HepG2 (cell line): ENCODE measurements around the gene VPS37B.

Experiments used
- ARNTL ChIP-seq: sonication (generic); formaldehyde crosslinking; IDR thresholded peaks from 2 replicates; pipeline ENCODE4 v1.4.0; 2020; ENCODE audit warnings: mild to moderate bottlenecking, missing genetic modification reagents
- EP300 ChIP-seq, 3 experiments: sonication (generic) in 1 of 3; formaldehyde crosslinking in 1 of 3; IDR thresholded peaks; 2 replicates each; pipeline versions ENCODE4 v1.5.1 to v1.6.1; 2011 to 2020; ENCODE audit warnings: low read depth in 2 of 3, low read length in 2 of 3, borderline replicate concordance in 1 of 3, improper control_type of control experiment in 1 of 3, mild to moderate bottlenecking in 1 of 3, missing genetic modification reagents in 1 of 3, moderate library complexity in 1 of 3
- ESRRA ChIP-seq: sonication (generic); formaldehyde crosslinking; IDR thresholded peaks from 2 replicates; pipeline ENCODE4 v1.5.1; 2020; ENCODE audit warnings: mild to moderate bottlenecking, low read depth, missing genetic modification reagents
- ZFP37 ChIP-seq: sonication (generic); formaldehyde crosslinking; IDR thresholded peaks from 2 replicates; pipeline ENCODE4 v1.4.0; 2020; ENCODE audit warnings: missing genetic modification reagents, borderline replicate concordance

DNA sequence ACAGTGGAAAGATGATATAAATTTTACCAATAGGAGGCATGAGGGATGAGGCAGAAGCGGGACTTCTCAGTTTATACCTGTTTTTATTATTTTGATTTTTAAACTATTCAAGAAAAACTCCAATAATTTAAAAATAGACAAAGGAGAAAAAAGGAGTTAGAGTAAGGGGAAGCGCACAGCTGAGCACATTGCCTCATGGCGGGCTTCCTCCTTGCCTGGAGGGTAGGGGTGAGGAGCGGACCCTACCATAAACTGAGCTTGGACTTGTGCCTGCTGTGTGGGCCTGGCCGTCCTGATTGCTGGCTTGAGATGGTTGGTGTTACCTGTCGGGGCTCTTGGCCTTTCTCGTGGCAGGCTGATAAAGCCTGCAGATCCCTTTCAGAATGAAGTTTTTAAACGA lies 75.8 kb downstream of the VPS37B start:
- TF ChIP-seq ARNTL (no peak), EP300 (IDR thresholded peaks at IDR 0.05; ENCODE audit: low read depth in 2 of 2, low read length in 2 of 2) (no peak), EP300 (CRISPR knock-in tag; IDR thresholded peaks at IDR 0.05; ENCODE audit: borderline replicate concordance) (no peak), ZFP37 (CRISPR knock-in tag) (no peak), ESRRA (no peak)
